Keratinocyte (primary cell): ENCODE data around the gene KIR2DL1.

Experiments used
- CTCF ChIP-seq, 3 experiments: IDR thresholded peaks in 1 of 3; conservative IDR thresholded peaks in 1 of 3; optimal IDR thresholded peaks in 1 of 3; 2 replicates in 2 of 3; 3 replicates in 1 of 3; pipeline versions ENCODE3 to v1.5.1; 2011; ENCODE audit warnings: low read length in 3 of 3, mild to moderate bottlenecking in 3 of 3, moderate library complexity in 2 of 3, control low read depth in 1 of 3, inconsistent platforms in 1 of 3; ENCODE audit not compliant: insufficient read depth in 2 of 3; ENCODE audit errors: extremely low read depth in 1 of 3
- EZH2 ChIP-seq: IDR thresholded peaks from one replicate; pipeline ENCODE4 v1.6.1; 2012; ENCODE audit warnings: inconsistent platforms, mild to moderate bottlenecking, low read length, moderate library complexity

GRCh38 chr19:54728167-54728566, 41.4 kb upstream of the KIR2DL1 start:
- TF ChIP-seq CTCF (optimal IDR thresholded peaks at IDR 0.05 in 1 of 3, IDR thresholded peaks at IDR 0.05 in 1 of 3, conservative IDR thresholded peaks at IDR 0.05 in 1 of 3; ENCODE audit: extremely low read depth in 1 of 3, insufficient read depth in 2 of 3, low read length in 3 of 3) (no peak), EZH2 (no peak)
